Tibial nerve (tissue), 3 donors: ENCODE measurements around the gene PUM1.

ENCODE experiments used
- POLR2A ChIP-seq, 2 donors: fragments of 450-650 bp; IDR thresholded peaks; one replicate each; pipeline ENCODE4 v1.6.1; 2017; ENCODE audit warnings: antibody characterized with exemption in 2 of 2, mild to moderate bottlenecking in 2 of 2, moderate library complexity in 2 of 2
- TF ChIP-seq, protein P1 (sequence below), 5 experiments: fragments of 200-600 bp in 3 of 5; fragments of 450-650 bp in 2 of 5; sonication (generic) in 3 of 5; IDR thresholded peaks; one replicate each; pipeline ENCODE4 v1.5.1; 2016 to 2019; ENCODE audit warnings: antibody characterized with exemption in 5 of 5, mild to moderate bottlenecking in 3 of 5, moderate library complexity in 2 of 5

DNA sequence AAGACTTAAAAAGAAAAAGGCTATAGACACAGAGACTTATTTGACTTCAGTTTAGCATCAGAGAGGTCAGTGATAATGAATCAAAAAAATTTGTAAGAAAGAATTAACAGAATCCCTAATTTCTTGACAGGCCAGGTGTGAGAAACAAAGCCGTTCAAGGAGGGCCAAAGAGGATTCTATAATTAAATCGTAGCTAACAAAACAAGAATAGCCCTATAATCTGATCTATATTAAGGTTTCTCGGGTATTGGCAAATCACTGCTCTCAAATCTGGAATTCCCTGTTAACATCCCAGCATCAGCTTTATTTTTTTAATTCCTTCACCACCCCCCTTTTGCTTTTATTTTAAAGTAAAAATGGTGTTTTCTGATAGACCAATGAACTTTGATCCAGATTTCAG lies 60.3 kb downstream of the PUM1 start:
- TF ChIP-seq, protein P1, sequence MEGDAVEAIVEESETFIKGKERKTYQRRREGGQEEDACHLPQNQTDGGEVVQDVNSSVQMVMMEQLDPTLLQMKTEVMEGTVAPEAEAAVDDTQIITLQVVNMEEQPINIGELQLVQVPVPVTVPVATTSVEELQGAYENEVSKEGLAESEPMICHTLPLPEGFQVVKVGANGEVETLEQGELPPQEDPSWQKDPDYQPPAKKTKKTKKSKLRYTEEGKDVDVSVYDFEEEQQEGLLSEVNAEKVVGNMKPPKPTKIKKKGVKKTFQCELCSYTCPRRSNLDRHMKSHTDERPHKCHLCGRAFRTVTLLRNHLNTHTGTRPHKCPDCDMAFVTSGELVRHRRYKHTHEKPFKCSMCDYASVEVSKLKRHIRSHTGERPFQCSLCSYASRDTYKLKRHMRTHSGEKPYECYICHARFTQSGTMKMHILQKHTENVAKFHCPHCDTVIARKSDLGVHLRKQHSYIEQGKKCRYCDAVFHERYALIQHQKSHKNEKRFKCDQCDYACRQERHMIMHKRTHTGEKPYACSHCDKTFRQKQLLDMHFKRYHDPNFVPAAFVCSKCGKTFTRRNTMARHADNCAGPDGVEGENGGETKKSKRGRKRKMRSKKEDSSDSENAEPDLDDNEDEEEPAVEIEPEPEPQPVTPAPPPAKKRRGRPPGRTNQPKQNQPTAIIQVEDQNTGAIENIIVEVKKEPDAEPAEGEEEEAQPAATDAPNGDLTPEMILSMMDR (IDR thresholded peaks at IDR 0.05) = no peak
- no peak for TF ChIP-seq POLR2A (IDR thresholded peaks at IDR 0.05)
